ENCODE results near the gene PPP1R27.
"Not testable (repeated sequence)": the region's sequence is repeated elsewhere in the genome, so short reads cannot be mapped to it uniquely, and the experiment has no call there.

PPP1R27 gene

GRCh38 chr17:81842725-81843504 lies 8.1 kb upstream of the PPP1R27 start:
- DNase-seq: no peak
- intact Hi-C loops (cut with DNase I): no loop called here

- DNase-seq: no peak
- intact Hi-C loops (cut with DNase I): no loop called here
Observed at GRCh38 chr17:81842378-81842724, 7.5 kb upstream of the PPP1R27 start.

GRCh38 chr17:81841866-81842265 lies 7.0 kb upstream of the PPP1R27 start:
- intact Hi-C loops (cut with DNase I): no loop called here
- no peak for DNase-seq

- intact Hi-C loops (cut with DNase I): no loop called here
Observed at GRCh38 chr17:81840826-81841778, 6.3 kb upstream of the PPP1R27 start.

GRCh38 chr17:81840059-81840458 lies 5.2 kb upstream of the PPP1R27 start:
- DNase-seq; intact Hi-C loops (cut with DNase I): not testable (repeated sequence)

More at GRCh38 chr17:81840826-81841778, 6.3 kb upstream of the PPP1R27 start:
- DNase-seq: no peak

GRCh38 chr17:81839301-81839700 lies 4.5 kb upstream of the PPP1R27 start:
- intact Hi-C loops (cut with DNase I): no loop called here
- no peak for DNase-seq

- DNase-seq: no peak
- intact Hi-C loops (cut with DNase I): no loop called here
Observed at GRCh38 chr17:81838753-81839255, 4.0 kb upstream of the PPP1R27 start.

- intact Hi-C loops (cut with DNase I): no loop called here
- DNase-seq: no peak
Observed at GRCh38 chr17:81837641-81838040, 2.8 kb upstream of the PPP1R27 start.

- DNase-seq: no peak
- intact Hi-C loops (cut with DNase I): loop anchor here (1.0 kb wide), 1 partner anchor 26 kb away; the partner anchor contains the start of gene P4HB
Observed at GRCh38 chr17:81833921-81834830, 674 bp downstream of the PPP1R27 start.

GRCh38 chr17:81833160-81833920 lies 1.5 kb downstream of the PPP1R27 start, which contains the start of gene MCRIP1:
Gene MCRIP1 (minus strand): TSS chr17:81833291. CDS start chr17:81824506, 8,785 bp downstream.
- DNase-seq: peak; percentile 84 to 99 (median 90)
- intact Hi-C loops (cut with DNase I): loop anchor here (1.0 kb wide), 1 partner anchor 27 kb away; the partner anchor contains the start of gene P4HB

GRCh38 chr17:81832608-81833159 lies 2.2 kb downstream of the PPP1R27 start:
- intact Hi-C loops (cut with DNase I): loop anchor here (1.0 kb wide), 1 partner anchor 28 kb away; the partner anchor contains the start of gene P4HB

GRCh38 chr17:81831957-81832607 lies 2.8 kb downstream of the PPP1R27 start:
- peak in 1 of 10 donors; percentile 37 for DNase-seq
- intact Hi-C loops (cut with DNase I): no loop called here

More at GRCh38 chr17:81832608-81833159, 2.2 kb downstream of the PPP1R27 start:
- DNase-seq: peak in 2 of 10 donors; percentile 18 to 28

GRCh38 chr17:81831563-81831956 lies 3.3 kb downstream of the PPP1R27 start:
- intact Hi-C loops (cut with DNase I): no loop called here

GRCh38 chr17:81829858-81830257 lies 5.0 kb downstream of the PPP1R27 start:
- intact Hi-C loops (cut with DNase I): no loop called here

More at GRCh38 chr17:81831563-81831956, 3.3 kb downstream of the PPP1R27 start:
- DNase-seq: no peak

GRCh38 chr17:81828656-81829055 lies 6.2 kb downstream of the PPP1R27 start:
- intact Hi-C loops (cut with DNase I): no loop called here
- DNase-seq: no peak

More at GRCh38 chr17:81829858-81830257, 5.0 kb downstream of the PPP1R27 start:
- no peak for DNase-seq

GRCh38 chr17:81825841-81826466 lies 8.9 kb downstream of the PPP1R27 start:
- intact Hi-C loops (cut with DNase I): no loop called here
- DNase-seq: no peak

- intact Hi-C loops (cut with DNase I): no loop called here
- DNase-seq: no peak
Observed at GRCh38 chr17:81824595-81824994, 10.3 kb downstream of the PPP1R27 start.

Data from posterior cingulate gyrus (tissue), 11 donors.